WTC11 (cell line): ENCODE results near the gene CHST11. TPM values are rescaled to one million over a fixed set of nuclear protein-coding genes. Genes with fewer than 3 reads are reported as not detected.

ENCODE experiments used
- ATAC-seq: fragments of 200-7000 bp; cut with Tn5 transposase; 2 replicates; pipeline ENCODE4 v1.10.0; 2021; ENCODE audit warnings: mild to moderate bottlenecking, moderate library complexity
- CTCF ChIA-PET: fragments of 300-600 bp; sonication (Branson Sonifier 250); formaldehyde crosslinking; loops from one replicate; lab custom pipeline; 2021; ENCODE audit warnings: antibody characterized with exemption; lab: Charles Lee
- POLR2A ChIA-PET: fragments of 350-600 bp; sonication (Branson Sonifier 250); formaldehyde crosslinking; loops from one replicate; lab custom pipeline; 2021; ENCODE audit warnings: antibody characterized with exemption; lab: Charles Lee
- DNase-seq: peaks from one replicate; pipeline ENCODE4 v3.0.0; 2021; ENCODE audit warnings: low spot score
- H3K27ac Mint-ChIP-seq: 2 replicates; pipeline ENCODE4 v1.8.0; 2021; ENCODE audit warnings: mixed read lengths
- H3K27me3 Mint-ChIP-seq: 2 replicates; pipeline ENCODE4 v1.8.0; 2021; ENCODE audit warnings: low read depth, mild to moderate bottlenecking, moderate library complexity, mixed read lengths
- H3K36me3 Mint-ChIP-seq: 2 replicates; pipeline ENCODE4 v1.8.0; 2021; ENCODE audit warnings: mixed read lengths
- H3K4me1 Mint-ChIP-seq: 2 replicates; pipeline ENCODE4 v1.8.0; 2022; ENCODE audit warnings: mixed read lengths
- H3K4me3 Mint-ChIP-seq: 2 replicates; pipeline ENCODE4 v1.8.0; 2021; ENCODE audit warnings: mild to moderate bottlenecking, moderate library complexity, mixed read lengths
- H3K9me3 Mint-ChIP-seq: 2 replicates; pipeline ENCODE4 v1.8.0; 2021; ENCODE audit warnings: mixed read lengths
- CREB1 ChIP-seq: sonication (generic); formaldehyde crosslinking; IDR thresholded peaks from 2 replicates; pipeline ENCODE4 v1.8.0; 2023; ENCODE audit warnings: mild to moderate bottlenecking, missing genetic modification reagents
- CREM ChIP-seq: sonication (generic); formaldehyde crosslinking; IDR thresholded peaks from 2 replicates; pipeline ENCODE4 v1.8.1; 2022; ENCODE audit warnings: mild to moderate bottlenecking, missing genetic modification reagents, moderate library complexity
- ELF4 ChIP-seq: sonication (generic); formaldehyde crosslinking; IDR thresholded peaks from 2 replicates; pipeline ENCODE4 v1.8.1; 2022; ENCODE audit warnings: low read depth, mild to moderate bottlenecking, moderate library complexity, missing genetic modification reagents
- GRHL2 ChIP-seq: fragments of 250-450 bp; sonication (Bioruptor Pico); IDR thresholded peaks from 2 replicates; pipeline ENCODE4 v1.8.0; 2022; ENCODE audit warnings: mild to moderate bottlenecking, moderate library complexity; ENCODE audit not compliant: insufficient replicate concordance, severe bottlenecking
- HMGA2 ChIP-seq: fragments of 250-450 bp; sonication (Bioruptor Pico); IDR thresholded peaks from 2 replicates; pipeline ENCODE4 v1.4.0; 2021; ENCODE audit warnings: mild to moderate bottlenecking, moderate library complexity
- IRF2 ChIP-seq: sonication (generic); formaldehyde crosslinking; IDR thresholded peaks from 2 replicates; pipeline ENCODE4 v1.8.0; 2022; ENCODE audit warnings: low read depth, missing genetic modification reagents, borderline replicate concordance
- JAZF1 ChIP-seq: fragments of 250-450 bp; sonication (Bioruptor Pico); IDR thresholded peaks from 2 replicates; pipeline ENCODE4 v1.9.0; 2021; ENCODE audit warnings: moderate library complexity, mild to moderate bottlenecking, inconsistent platforms
- NFYB ChIP-seq: sonication (generic); formaldehyde crosslinking; conservative IDR thresholded peaks from 2 replicates; pipeline ENCODE4 v1.8.0; 2022; ENCODE audit warnings: low read depth, missing genetic modification reagents
- NR2C2 ChIP-seq: sonication (generic); formaldehyde crosslinking; IDR thresholded peaks from 2 replicates; pipeline ENCODE4 v1.8.0; 2022; ENCODE audit warnings: mild to moderate bottlenecking, missing genetic modification reagents
- NR3C1 ChIP-seq: sonication (generic); formaldehyde crosslinking; conservative IDR thresholded peaks from 2 replicates; pipeline ENCODE4 v1.8.1; 2023; ENCODE audit warnings: low read depth, mild to moderate bottlenecking, missing genetic modification reagents
- PRRX2 ChIP-seq: fragments of 250-450 bp; sonication (Bioruptor Pico); IDR thresholded peaks from 2 replicates; pipeline ENCODE4 v1.8.0; 2021; ENCODE audit warnings: mild to moderate bottlenecking
- RELA ChIP-seq: sonication (generic); formaldehyde crosslinking; IDR thresholded peaks from 2 replicates; pipeline ENCODE4 v1.8.1; 2022; ENCODE audit warnings: missing genetic modification reagents, mild to moderate bottlenecking, borderline replicate concordance
- SP1 ChIP-seq: sonication (generic); formaldehyde crosslinking; conservative IDR thresholded peaks from 2 replicates; pipeline ENCODE4 v1.8.1; 2022; ENCODE audit warnings: missing genetic modification reagents
- TEAD4 ChIP-seq: sonication (generic); formaldehyde crosslinking; IDR thresholded peaks from 2 replicates; pipeline ENCODE4 v1.8.0; 2022; ENCODE audit warnings: mild to moderate bottlenecking, missing genetic modification reagents
- ZNF232 ChIP-seq: sonication (generic); formaldehyde crosslinking; IDR thresholded peaks from 2 replicates; pipeline ENCODE4 v1.8.0; 2022; ENCODE audit warnings: mild to moderate bottlenecking, missing genetic modification reagents
- ZNF263 ChIP-seq: sonication (generic); formaldehyde crosslinking; IDR thresholded peaks from 2 replicates; pipeline ENCODE4 v1.8.1; 2022; ENCODE audit warnings: low read depth, mild to moderate bottlenecking, moderate library complexity, missing genetic modification reagents
- total RNA-seq: library from RNA; stranded (reverse); gene quantifications from 3 replicates; pipeline ENCODE4 v1.2.3, GENCODE V29; 2021
- TF ChIP-seq, protein P1 (sequence below): fragments of 250-450 bp; sonication (Bioruptor Pico); IDR thresholded peaks from 2 replicates; pipeline ENCODE4 v1.9.0; 2021; ENCODE audit warnings: mild to moderate bottlenecking, borderline replicate concordance
- TF ChIP-seq, protein P2 (sequence below): sonication (generic); formaldehyde crosslinking; IDR thresholded peaks from 2 replicates; pipeline ENCODE4 v1.8.1; 2023; ENCODE audit warnings: mild to moderate bottlenecking, missing genetic modification reagents
- TF ChIP-seq, protein P3 (sequence below): sonication (generic); formaldehyde crosslinking; conservative IDR thresholded peaks from 2 replicates; pipeline ENCODE4 v1.8.1; 2023; ENCODE audit warnings: mild to moderate bottlenecking, low read depth, missing genetic modification reagents, moderate library complexity

Gene CHST11
- total RNA-seq, 1 experiment from 2014 or later, result 24.2 TPM

DNA sequence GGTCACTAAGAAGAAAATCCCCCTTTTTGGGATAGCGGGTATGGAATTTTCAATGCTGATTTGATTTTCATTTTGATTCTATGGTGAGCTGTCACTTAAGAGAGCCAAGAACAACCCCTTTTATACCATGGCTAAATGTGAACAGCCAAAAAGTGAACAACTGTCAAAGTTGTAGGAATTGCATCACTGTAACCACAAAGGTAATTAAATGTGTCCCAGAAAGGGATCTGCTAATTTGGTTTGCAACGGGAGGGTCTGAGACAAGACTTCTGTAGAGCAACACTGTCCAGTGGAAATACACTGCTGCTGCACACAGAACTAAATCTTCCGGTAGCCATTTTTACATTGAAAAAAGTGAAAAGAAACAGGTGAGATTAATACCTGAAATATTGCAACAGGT is 14.6 kb downstream of the CHST11 start (continued):
- TF ChIP-seq, protein P1, sequence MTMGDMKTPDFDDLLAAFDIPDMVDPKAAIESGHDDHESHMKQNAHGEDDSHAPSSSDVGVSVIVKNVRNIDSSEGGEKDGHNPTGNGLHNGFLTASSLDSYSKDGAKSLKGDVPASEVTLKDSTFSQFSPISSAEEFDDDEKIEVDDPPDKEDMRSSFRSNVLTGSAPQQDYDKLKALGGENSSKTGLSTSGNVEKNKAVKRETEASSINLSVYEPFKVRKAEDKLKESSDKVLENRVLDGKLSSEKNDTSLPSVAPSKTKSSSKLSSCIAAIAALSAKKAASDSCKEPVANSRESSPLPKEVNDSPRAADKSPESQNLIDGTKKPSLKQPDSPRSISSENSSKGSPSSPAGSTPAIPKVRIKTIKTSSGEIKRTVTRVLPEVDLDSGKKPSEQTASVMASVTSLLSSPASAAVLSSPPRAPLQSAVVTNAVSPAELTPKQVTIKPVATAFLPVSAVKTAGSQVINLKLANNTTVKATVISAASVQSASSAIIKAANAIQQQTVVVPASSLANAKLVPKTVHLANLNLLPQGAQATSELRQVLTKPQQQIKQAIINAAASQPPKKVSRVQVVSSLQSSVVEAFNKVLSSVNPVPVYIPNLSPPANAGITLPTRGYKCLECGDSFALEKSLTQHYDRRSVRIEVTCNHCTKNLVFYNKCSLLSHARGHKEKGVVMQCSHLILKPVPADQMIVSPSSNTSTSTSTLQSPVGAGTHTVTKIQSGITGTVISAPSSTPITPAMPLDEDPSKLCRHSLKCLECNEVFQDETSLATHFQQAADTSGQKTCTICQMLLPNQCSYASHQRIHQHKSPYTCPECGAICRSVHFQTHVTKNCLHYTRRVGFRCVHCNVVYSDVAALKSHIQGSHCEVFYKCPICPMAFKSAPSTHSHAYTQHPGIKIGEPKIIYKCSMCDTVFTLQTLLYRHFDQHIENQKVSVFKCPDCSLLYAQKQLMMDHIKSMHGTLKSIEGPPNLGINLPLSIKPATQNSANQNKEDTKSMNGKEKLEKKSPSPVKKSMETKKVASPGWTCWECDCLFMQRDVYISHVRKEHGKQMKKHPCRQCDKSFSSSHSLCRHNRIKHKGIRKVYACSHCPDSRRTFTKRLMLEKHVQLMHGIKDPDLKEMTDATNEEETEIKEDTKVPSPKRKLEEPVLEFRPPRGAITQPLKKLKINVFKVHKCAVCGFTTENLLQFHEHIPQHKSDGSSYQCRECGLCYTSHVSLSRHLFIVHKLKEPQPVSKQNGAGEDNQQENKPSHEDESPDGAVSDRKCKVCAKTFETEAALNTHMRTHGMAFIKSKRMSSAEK (CRISPR knock-in tag), result no peak
- TF ChIP-seq, protein P2, sequence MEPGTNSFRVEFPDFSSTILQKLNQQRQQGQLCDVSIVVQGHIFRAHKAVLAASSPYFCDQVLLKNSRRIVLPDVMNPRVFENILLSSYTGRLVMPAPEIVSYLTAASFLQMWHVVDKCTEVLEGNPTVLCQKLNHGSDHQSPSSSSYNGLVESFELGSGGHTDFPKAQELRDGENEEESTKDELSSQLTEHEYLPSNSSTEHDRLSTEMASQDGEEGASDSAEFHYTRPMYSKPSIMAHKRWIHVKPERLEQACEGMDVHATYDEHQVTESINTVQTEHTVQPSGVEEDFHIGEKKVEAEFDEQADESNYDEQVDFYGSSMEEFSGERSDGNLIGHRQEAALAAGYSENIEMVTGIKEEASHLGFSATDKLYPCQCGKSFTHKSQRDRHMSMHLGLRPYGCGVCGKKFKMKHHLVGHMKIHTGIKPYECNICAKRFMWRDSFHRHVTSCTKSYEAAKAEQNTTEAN, result no peak
- no peak for TF ChIP-seq NR2C2
- no peak for TF ChIP-seq ZNF232 (CRISPR knock-in tag)
- TF ChIP-seq, protein P3, sequence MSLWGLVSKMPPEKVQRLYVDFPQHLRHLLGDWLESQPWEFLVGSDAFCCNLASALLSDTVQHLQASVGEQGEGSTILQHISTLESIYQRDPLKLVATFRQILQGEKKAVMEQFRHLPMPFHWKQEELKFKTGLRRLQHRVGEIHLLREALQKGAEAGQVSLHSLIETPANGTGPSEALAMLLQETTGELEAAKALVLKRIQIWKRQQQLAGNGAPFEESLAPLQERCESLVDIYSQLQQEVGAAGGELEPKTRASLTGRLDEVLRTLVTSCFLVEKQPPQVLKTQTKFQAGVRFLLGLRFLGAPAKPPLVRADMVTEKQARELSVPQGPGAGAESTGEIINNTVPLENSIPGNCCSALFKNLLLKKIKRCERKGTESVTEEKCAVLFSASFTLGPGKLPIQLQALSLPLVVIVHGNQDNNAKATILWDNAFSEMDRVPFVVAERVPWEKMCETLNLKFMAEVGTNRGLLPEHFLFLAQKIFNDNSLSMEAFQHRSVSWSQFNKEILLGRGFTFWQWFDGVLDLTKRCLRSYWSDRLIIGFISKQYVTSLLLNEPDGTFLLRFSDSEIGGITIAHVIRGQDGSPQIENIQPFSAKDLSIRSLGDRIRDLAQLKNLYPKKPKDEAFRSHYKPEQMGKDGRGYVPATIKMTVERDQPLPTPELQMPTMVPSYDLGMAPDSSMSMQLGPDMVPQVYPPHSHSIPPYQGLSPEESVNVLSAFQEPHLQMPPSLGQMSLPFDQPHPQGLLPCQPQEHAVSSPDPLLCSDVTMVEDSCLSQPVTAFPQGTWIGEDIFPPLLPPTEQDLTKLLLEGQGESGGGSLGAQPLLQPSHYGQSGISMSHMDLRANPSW, result no peak
- no peak for TF ChIP-seq TEAD4 (CRISPR knock-in tag)

DNA sequence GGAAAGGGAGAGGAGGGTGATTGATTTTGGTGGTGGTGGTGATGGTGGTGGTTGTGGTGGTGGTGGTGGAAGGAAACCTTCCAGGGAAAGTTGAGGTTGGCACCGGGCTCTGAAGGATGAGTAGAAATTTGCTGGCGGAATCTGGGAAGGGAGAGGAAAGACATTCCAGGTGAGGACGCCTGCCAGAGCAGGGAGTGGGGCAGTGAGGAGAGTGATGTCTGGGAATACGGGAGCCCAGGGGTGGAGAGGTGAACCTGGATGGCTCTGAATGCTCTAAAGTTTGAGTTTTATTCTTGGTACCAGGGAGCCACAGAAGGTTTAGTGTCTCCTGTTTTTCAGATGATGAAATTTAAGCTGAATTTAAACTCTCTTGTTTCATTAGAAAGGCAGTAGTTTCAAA is 16.0 kb downstream of the CHST11 start:
- ChIA-PET POLR2A (no interaction called here), CTCF (interaction anchor here (1.0 to 1.8 kb wide), 4 partner anchors 15 to 301 kb away, joined by 3 to 10 read pairs (median 4); no protein-coding TSS in a partner anchor)
- Mint-ChIP-seq H3K4me1 (peaks cover 42% of the 10 kb centered on the region), H3K4me3 (no peak overlapping the region), H3K9me3 (peaks cover 6% of the 10 kb centered on the region; the same call in 1 of the 2 replicates), H3K27ac (peak overlapping the region; percentile 4; the same call in 1 of the 2 replicates), H3K27me3 (no peaks in the 10 kb centered on the region), H3K36me3 (no peaks in the 10 kb centered on the region)
- peak; percentile 63 for ATAC-seq
- TF ChIP-seq ELF4 (CRISPR knock-in tag) (no peak), GRHL2 (CRISPR knock-in tag) (no peak), HMGA2 (CRISPR knock-in tag) (no peak), ZNF263 (CRISPR knock-in tag) (no peak), NR3C1 (CRISPR knock-in tag) (no peak), JAZF1 (no peak), IRF2 (CRISPR knock-in tag) (no peak), PRRX2 (CRISPR knock-in tag) (no peak), NFYB (CRISPR knock-in tag) (no peak), CREM (no peak), RELA (no peak), NR2C2 (no peak), TEAD4 (CRISPR knock-in tag) (no peak), SP1 (CRISPR knock-in tag) (no peak), CREB1 (CRISPR knock-in tag) (no peak)
- TF ChIP-seq, protein P3, result no peak
- no peak for DNase-seq
